ENCODE results near the gene PLBD1.

The PLBD1 gene

DNA sequence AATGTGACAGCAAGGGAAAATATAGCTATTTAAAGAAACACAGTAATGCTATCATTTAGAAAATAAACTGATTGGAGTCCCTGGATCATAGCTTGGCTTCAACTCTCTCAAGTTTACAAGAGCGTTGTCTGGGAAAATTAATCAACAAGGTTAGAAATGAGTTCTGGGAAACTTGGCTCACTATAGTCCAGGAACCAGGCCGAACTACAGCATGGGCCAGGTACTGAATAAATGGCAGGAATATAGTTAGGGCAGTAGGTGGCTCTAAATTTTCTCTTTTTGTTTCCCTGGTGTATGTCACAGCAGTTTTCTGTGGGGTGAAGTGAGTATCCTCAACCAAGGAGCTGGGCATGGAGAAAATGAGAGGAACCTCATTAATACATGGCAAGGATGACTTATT, 72.4 kb downstream of the PLBD1 start:
- no peak for DNase-seq

DNA sequence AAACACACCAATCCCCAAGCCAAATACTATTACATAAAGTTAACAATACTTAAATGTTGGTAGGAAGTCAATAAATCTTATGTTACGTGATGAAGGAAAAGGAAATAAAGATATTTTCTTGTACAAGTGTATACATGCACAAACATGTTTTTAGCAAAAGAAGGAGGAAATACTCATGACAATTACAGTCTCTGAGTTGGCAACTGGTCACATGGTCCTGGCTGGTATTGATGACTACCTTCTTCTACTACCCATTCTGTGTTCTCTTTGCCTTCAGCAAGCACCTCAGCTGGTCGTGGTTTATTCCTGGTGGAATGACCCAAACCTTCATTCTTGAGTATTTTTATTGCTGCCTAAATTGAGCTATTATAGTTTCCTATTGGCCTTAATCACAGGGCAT, 84.8 kb downstream of the PLBD1 start:
- DNase-seq: no peak

DNA sequence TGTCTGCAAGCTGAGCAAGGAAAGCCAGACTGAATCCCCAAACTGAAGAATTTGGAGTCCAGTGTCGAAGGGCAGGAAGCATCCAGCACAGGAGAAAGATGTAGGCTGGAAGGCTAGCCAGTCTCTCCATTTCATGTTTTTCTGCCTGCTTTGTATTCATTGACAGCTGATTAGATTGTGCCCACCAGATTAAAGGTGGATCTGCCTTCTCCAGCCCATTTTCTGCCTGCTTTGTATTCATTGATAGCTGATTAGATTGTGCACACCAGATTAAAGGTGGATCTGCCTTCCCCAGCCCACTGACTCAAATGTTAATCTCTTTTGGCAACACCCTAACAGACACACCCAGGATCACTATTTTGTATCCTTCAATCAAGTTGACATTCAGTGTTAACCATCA, 85.3 kb downstream of the PLBD1 start:
- DNase-seq: no peak

DNA sequence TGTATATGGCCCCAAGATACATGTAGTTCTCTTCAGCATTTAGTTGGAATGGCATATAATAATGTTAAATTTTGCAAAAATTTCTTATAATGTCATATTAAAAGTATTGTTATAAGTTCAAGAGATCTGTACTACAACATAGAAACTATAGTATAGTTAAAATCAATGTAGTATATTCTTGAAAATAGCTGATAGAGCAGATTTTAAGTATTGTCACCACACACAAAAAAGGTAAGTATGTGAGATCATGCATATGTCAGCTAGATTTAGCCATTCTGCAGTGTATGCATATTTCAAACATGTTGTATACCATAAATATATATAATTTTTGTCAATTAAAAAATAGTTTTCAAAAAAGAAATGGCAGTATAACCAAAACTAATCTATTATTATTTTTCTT, 86.5 kb downstream of the PLBD1 start:
- no peak for DNase-seq

DNA sequence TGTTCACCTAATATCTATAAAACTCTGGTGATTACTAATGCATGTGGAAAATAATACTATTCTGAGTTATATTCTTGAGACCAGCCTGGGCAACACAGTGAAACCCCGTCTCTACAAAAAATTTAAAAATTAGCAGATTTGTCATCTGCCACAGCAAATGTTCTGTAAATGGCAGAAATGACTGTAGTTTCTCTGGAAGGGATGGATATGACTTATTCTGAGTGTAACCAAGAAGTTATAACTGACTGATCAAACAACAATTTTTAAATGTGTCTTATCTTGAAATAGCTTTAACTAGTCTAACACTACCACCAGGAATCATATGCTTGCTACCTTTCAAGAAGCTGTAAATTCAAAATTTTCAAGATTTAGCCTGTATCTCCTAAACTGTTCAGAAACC, 88.7 kb downstream of the PLBD1 start:
- DNase-seq: peak; percentile 31

DNA sequence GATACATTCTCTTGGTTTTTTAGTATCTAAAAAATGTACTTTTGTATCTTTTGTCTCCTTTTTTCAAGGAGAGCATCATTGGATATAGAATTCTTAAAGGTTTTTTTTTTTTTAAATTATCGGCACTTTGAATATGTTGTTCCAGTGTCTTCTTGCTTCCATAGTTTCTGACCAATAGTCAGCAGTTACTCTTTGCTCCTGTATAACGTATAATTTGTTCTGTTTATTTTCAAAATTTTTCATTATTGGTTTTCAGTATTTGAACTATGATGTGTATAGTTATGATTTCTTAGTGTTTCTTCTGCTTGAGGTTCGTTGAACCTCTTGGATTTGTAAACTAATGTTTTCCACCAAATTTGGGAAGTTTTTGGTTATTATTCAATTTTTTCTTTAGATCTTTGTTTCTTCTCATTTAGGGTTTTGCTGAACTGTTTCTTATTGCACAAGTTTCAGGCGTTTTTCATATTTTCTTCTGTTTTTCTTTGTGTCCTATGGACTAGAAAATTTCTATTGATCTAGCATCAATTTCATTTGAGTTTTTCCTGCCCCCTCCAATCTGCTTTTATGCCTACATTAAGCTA, 93.9 kb downstream of the PLBD1 start:
- DNase-seq: no peak

DNA sequence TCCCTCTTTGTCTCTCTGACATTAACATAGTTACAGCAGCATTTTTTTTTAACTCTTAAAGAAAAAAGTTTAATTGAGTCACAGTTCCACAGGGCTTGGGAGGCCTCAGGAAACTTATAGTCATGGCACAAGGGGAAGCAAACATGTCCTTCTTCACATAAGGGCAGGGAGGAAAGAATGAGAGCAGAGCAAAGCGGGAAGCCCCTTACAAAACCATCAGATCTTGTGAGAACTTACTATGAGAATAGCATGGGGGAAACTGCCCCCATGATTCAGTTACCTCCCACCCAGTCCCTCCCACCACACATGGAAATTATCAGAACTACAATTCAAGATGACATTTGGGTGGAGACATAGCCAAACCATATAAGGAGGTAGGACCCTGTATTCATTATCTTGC, 96.2 kb downstream of the PLBD1 start:
- no peak for DNase-seq

DNA sequence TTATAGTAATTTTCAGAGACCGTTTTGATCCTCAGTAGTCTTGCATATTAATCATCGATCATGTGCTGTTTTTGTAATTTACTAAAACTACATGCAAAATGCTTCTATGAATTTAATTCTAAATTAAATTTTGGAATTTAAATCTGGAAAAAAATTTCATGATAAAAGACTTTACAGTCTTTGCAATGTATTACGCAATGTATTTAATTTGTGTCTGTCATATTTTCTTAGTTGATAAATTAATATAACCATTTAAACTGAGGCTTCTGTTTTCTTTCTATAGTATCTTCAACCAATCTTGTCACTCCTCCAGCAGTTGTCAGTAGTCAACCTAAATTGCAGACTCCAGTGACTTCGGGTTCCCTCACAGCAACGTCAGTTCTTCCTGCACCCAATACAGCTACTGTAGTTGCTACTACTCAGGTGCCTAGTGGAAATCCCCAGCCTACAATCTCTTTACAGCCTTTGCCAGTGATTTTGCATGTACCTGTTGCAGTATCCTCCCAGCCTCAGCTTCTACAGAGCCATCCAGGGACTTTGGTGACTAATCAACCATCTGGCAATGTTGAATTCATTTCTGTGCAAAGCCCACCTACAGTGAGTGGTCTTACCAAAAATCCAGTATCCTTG, 107.4 kb downstream of the PLBD1 start:
- no peak for DNase-seq

DNA sequence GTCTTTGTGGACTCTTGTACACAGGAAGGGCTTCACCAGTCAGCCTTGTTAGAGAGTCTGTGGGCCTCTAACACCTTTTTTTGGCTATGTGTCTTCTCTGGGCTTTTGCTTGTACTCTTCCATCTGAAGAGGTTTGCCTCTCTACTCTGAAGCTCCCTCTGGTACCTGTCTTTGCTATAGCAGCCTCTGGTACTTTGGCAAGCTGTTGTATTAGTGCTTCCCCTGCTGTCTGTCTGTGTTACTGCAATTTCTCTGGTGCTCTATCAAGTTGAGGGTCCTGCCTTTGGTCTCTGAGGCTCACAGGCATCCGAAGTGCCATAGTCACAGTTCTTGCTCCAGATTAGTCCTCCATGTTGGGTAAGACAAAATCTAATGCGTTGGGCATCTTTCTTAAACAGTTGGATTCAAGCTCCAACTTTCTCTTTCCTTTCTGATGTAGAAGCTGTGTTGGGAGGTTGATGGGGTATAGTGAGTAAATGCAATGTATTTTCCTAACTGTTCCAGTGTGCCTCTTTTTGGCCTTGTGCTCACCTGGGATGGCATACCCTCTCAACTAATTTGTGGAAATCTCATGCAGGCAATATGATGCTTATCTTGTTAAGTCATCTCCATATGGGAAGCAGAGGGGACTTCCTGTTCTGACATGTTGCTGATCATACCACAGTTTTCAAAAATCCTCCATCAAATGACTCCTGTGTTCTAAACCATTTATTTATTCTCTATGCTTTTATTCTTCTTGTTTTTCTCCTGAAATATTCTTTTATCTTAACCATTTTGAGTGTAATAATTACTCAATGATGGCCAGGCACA, 113.4 kb downstream of the PLBD1 start:
- DNase-seq: peak; percentile 59
